GM21526 (cell line): ENCODE results near the gene DNAH14.
"Not testable (repeated sequence)": the region's sequence is repeated elsewhere in the genome, so short reads cannot be mapped to it uniquely, and the experiment has no call there.

Experiments
- ATAC-seq: cut with Tn5 transposase; IDR thresholded peaks from one replicate; pipeline ENCODE4 v1.9.1; 2021; ENCODE audit warnings: moderate library complexity; ENCODE audit not compliant: unreplicated experiment, low FRiP score

DNAH14 gene

GRCh38 chr1:225137976-225138375 is 208.5 kb downstream of the DNAH14 start:
- no peak for ATAC-seq

GRCh38 chr1:225143001-225143400 is 213.5 kb downstream of the DNAH14 start:
- ATAC-seq: no peak

- ATAC-seq: no peak
Observed at GRCh38 chr1:225146478-225146877, 217.0 kb downstream of the DNAH14 start.

GRCh38 chr1:225147791-225148190 is 218.3 kb downstream of the DNAH14 start:
- ATAC-seq: not testable (repeated sequence)

- ATAC-seq: no peak
Observed at GRCh38 chr1:225152061-225152460, 222.6 kb downstream of the DNAH14 start.

GRCh38 chr1:225155555-225155954 is 226.1 kb downstream of the DNAH14 start:
- ATAC-seq: no peak

- no peak for ATAC-seq
Observed at GRCh38 chr1:225156254-225156653, 226.8 kb downstream of the DNAH14 start.

- no peak for ATAC-seq
Observed at GRCh38 chr1:225158291-225158690, 228.8 kb downstream of the DNAH14 start.

- no peak for ATAC-seq
Observed at GRCh38 chr1:225159793-225160192, 230.3 kb downstream of the DNAH14 start.

- ATAC-seq: not testable (repeated sequence)
Observed at GRCh38 chr1:225177409-225177808, 247.9 kb downstream of the DNAH14 start.

GRCh38 chr1:225179686-225180085 is 250.2 kb downstream of the DNAH14 start:
- no peak for ATAC-seq

GRCh38 chr1:225182716-225183115 is 253.2 kb downstream of the DNAH14 start:
- ATAC-seq: no peak

GRCh38 chr1:225191199-225191753 is 261.8 kb downstream of the DNAH14 start:
- ATAC-seq: no peak

- no peak for ATAC-seq
Observed at GRCh38 chr1:225201447-225201846, 272.0 kb downstream of the DNAH14 start.

GRCh38 chr1:225207791-225208190 is 278.3 kb downstream of the DNAH14 start:
- no peak for ATAC-seq

- no peak for ATAC-seq
Observed at GRCh38 chr1:225209153-225209552, 279.7 kb downstream of the DNAH14 start.

- not testable (repeated sequence) for ATAC-seq
Observed at GRCh38 chr1:225210180-225210579, 280.7 kb downstream of the DNAH14 start.

GRCh38 chr1:225211694-225212442 is 282.4 kb downstream of the DNAH14 start:
- ATAC-seq: not testable (repeated sequence)

- no peak for ATAC-seq
Observed at GRCh38 chr1:225224287-225224686, 294.8 kb downstream of the DNAH14 start.

- no peak for ATAC-seq
Observed at GRCh38 chr1:225225681-225226080, 296.2 kb downstream of the DNAH14 start.

- no peak for ATAC-seq
Observed at GRCh38 chr1:225228871-225229303, 299.4 kb downstream of the DNAH14 start.

- not testable (repeated sequence) for ATAC-seq
Observed at GRCh38 chr1:225229429-225229828, 300.0 kb downstream of the DNAH14 start.
